GM12872 (cell line): ENCODE measurements around the gene MPV17L2.

Experiments used
- TF ChIP-seq, protein P1 (sequence below): IDR thresholded peaks from 3 replicates; pipeline ENCODE4 v1.5.1; 2011; ENCODE audit warnings: low read depth, mild to moderate bottlenecking, low read length, moderate library complexity; ENCODE audit not compliant: insufficient read depth

The MPV17L2 gene

DNA sequence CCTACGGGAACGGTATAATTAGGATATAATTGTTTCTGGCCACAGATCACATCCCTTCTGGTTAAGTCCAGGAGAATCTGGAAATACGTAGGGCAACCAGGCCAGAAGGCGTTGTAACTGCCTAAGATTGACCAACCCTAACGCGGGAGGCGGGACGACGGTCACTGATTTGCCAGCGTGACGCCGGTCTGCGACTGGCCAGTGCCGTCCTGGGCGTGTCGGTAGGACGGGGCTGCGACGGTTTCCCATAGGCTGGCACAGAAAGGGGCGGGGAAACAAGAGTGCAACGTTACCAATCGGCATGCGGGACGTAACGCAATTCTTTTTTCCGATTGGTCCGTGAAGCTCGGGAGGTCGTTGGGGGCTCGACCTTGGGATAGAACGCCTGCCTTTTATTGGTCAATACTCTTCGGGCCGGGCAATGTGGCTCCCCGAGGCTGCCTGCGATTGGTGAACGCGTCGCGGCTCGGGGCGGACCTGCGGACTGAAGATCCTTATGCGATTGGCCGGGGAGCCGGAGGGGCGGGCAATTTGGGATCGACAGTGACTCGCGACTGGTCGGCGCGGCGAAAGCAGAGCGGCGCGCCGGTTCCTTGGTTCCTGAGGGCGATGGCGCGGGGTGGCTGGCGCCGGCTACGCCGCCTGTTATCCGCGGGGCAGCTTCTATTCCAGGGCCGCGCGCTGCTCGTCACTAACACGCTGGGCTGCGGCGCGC, at the start of gene MPV17L2:
Gene MPV17L2 (plus strand): TSS at position 546 of the 715 bp plus-strand sequence. CDS start 64 bp downstream, at position 610.
- TF ChIP-seq, protein P1, sequence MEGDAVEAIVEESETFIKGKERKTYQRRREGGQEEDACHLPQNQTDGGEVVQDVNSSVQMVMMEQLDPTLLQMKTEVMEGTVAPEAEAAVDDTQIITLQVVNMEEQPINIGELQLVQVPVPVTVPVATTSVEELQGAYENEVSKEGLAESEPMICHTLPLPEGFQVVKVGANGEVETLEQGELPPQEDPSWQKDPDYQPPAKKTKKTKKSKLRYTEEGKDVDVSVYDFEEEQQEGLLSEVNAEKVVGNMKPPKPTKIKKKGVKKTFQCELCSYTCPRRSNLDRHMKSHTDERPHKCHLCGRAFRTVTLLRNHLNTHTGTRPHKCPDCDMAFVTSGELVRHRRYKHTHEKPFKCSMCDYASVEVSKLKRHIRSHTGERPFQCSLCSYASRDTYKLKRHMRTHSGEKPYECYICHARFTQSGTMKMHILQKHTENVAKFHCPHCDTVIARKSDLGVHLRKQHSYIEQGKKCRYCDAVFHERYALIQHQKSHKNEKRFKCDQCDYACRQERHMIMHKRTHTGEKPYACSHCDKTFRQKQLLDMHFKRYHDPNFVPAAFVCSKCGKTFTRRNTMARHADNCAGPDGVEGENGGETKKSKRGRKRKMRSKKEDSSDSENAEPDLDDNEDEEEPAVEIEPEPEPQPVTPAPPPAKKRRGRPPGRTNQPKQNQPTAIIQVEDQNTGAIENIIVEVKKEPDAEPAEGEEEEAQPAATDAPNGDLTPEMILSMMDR, result no peak

DNA sequence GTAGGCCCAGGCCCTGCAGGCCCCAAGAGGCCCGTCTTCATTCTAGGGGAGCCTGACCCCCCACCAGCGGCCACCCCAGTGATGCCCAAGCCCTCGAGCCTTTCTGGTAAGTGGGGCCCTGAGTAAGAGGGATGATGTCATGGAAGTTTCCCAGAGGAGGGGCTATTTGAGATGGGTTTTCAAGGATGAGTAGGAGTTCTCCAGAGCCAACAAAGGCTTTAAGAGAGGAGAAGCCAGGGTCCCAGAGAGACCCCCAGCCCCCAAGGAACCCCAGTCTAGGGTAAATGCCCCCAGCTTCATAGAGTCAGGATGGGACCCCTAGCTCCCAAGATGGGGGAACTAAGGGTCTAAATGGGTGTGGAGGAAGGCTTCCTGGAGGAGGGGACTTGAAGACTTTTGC, 49.1 kb upstream of the MPV17L2 start:
- TF ChIP-seq, protein P1, result no peak

DNA sequence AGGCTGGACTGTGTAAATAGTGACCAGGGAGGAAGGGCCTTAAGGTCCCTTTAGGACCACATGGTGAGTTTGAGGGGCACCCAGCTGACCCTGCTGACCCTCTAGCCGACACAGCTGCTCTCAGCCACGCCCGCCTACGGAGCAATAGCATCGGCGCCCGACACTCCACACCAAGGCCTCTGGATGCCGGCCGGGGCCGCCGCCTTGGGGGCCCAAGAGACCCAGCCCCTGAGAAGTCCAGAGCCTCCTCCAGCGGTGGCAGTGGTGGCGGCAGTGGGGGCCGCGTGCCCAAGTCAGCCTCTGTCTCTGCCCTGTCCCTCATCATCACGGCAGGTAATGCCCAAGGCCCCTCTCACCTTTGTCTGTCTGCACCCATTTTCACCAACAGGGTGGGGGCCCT, 48.7 kb upstream of the MPV17L2 start:
- TF ChIP-seq, protein P1, result no peak

DNA sequence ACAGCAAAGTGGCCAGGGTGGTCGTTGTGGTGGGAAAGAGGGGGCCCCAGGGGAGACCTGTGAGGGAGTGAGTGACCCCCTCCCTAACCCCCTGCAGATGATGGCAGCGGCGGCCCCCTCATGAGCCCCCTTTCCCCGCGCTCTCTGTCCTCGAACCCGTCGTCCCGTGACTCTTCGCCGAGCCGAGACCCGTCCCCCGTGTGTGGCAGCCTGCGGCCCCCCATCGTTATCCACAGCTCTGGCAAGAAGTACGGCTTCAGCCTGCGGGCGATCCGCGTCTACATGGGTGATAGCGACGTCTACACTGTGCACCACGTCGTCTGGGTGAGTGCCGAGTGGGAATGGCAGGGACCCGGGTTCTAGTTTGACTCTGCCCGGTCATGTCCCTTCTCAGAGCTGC, 48.1 kb upstream of the MPV17L2 start:
- TF ChIP-seq, protein P1, result no peak

DNA sequence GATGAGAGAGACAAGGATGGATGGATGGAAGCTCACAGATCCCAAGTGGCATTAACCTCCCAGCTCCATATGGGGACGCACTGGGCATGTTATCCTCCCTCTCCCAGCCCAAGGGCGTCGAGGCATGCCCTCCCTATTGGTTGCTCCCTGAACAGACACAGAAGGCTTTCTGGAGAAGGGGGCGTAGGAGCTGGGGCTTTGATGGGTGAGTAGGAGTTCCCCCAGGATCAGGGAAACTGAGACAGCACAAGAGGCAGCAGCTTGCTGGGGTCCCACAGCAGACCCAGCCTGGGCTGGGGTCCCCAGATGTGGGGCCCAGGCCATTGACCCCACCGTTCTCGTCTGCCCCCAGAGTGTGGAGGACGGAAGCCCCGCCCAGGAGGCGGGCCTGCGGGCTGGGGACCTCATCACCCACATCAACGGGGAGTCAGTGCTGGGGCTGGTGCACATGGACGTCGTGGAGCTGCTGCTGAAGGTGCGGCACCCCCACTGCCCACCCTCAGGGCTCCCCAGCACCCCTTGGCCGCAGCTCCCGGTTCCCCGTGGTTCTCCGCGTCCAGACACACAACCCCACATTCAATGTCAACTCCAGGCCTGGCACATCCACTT, 47.5 kb upstream of the MPV17L2 start:
- TF ChIP-seq, protein P1, result no peak

DNA sequence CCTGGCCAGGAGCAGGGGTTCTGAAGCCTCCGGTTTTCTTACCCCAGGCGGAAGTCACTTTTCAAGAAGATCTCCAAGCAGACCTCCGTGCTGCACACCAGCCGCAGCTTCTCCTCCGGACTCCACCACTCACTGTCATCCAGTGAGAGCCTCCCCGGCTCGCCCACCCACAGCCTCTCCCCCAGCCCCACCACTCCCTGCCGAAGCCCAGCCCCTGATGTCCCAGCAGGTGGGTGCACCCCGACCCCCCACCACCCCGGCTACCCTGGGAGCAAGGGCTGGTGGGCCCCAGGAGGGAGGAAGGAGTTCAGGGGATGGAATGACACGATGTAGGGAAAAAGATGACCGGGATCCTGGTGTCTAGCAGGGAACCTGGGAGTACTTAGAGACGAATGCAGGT, 45.6 kb upstream of the MPV17L2 start:
- TF ChIP-seq, protein P1, result no peak

DNA sequence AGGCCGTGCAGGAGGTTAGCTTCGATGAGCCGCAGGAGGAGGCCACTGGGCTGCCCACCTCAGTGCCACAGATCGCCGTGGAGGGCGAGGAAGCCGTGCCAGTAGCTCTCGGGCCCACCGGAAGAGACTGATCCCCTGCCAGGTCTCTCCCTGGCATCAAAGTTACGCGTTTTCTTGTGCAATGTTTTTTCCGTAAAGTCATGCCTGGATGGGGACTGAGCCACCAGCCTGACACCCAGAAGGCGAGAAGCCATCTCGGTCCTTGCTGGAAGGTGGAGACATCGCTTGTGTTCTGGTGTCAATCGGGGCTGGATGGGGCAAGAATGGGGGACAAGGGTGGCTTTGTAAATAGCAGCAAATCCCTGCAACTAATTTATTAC, 43.4 kb upstream of the MPV17L2 start:
- TF ChIP-seq, protein P1, result no peak
